ENCODE measurements around the gene C1QTNF5.

Gene C1QTNF5

DNA sequence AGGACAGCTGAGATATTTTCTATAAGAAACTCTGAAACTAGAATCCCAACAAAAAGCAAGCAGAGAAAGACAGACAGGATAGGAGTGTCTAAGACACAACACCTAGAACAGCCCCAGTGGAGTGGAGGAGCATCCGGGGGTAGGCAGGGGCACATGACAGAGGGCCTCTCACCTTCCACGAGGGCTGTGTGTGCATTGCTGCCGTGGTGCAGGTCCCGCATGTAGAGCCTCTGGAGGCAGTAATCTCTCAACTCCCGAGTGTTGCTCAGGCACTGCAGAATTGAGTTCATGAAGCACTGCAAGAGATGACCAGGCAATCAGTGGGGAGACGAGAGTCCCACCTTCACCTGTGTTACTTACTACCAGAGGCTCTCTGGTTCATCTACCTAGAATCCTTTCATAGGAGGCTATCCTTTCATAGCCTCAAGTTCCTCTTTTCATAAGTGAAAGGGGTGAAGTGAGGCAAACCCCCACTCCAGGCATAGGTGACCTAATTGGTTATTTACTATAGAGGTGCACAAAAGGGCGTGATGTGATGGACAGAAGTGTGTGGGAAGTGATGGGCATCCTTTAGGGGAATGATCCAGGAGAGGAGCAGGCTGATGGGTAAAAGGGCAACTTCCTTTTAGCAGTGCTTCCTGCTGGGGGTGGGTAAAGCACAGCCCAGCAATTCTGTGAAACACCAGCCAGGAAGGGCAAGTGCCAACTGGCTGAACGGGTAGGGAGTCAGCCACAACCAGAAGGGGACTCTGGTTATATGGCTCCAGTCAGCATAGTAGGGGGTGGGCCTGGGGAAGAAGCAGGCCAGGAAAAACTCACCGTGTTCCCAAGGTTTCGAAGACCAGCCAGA lies 18.9 kb upstream of the C1QTNF5 start:
- TF ChIP-seq NFIC (IDR thresholded peaks at IDR 0.05) (no peak), EGR1 (IDR thresholded peaks at IDR 0.05) (no peak), TAF1 (IDR thresholded peaks at IDR 0.05; ENCODE audit: low read depth) (no peak), MAX (IDR thresholded peaks at IDR 0.05) (no peak), USF1 (IDR thresholded peaks at IDR 0.05) (no peak), YY1 (IDR thresholded peaks at IDR 0.05; ENCODE audit: low read depth) (no peak), TCF12 (IDR thresholded peaks at IDR 0.05; ENCODE audit: low read depth) (no peak), FOXM1 (IDR thresholded peaks at IDR 0.05; ENCODE audit: borderline replicate concordance, low read depth) (no peak), CREB1 (IDR thresholded peaks at IDR 0.05; ENCODE audit: low read depth) (no peak), RAD21 (IDR thresholded peaks at IDR 0.05; ENCODE audit: low read depth) (no peak), TEAD4 (IDR thresholded peaks at IDR 0.05) (no peak), ZBTB7A (IDR thresholded peaks at IDR 0.05; ENCODE audit: low read depth) (no peak), REST (IDR thresholded peaks at IDR 0.05; ENCODE audit: low read depth) (no peak), EP300 (IDR thresholded peaks at IDR 0.05; ENCODE audit: borderline replicate concordance) (no peak), CEBPB (IDR thresholded peaks at IDR 0.05) (no peak)

- TF ChIP-seq USF1 (IDR thresholded peaks at IDR 0.05) = no peak
- no peak for TF ChIP-seq ZBTB7A (IDR thresholded peaks at IDR 0.05; ENCODE audit: low read depth)
- no peak for TF ChIP-seq TAF1 (IDR thresholded peaks at IDR 0.05; ENCODE audit: low read depth)
- TF ChIP-seq NFIC (IDR thresholded peaks at IDR 0.05) = no peak
- TF ChIP-seq REST (IDR thresholded peaks at IDR 0.05; ENCODE audit: low read depth) = no peak
- TF ChIP-seq TEAD4 (IDR thresholded peaks at IDR 0.05) = no peak
- TF ChIP-seq FOXM1 (IDR thresholded peaks at IDR 0.05; ENCODE audit: borderline replicate concordance, low read depth) = no peak
- no peak for TF ChIP-seq TCF12 (IDR thresholded peaks at IDR 0.05; ENCODE audit: low read depth)
- no peak for TF ChIP-seq EP300 (IDR thresholded peaks at IDR 0.05; ENCODE audit: borderline replicate concordance)
- no peak for TF ChIP-seq RAD21 (IDR thresholded peaks at IDR 0.05; ENCODE audit: low read depth)
- TF ChIP-seq CREB1 (IDR thresholded peaks at IDR 0.05; ENCODE audit: low read depth) = no peak
- TF ChIP-seq YY1 (IDR thresholded peaks at IDR 0.05; ENCODE audit: low read depth) = no peak
- TF ChIP-seq MAX (IDR thresholded peaks at IDR 0.05) = no peak
- TF ChIP-seq CEBPB (IDR thresholded peaks at IDR 0.05) = no peak
- TF ChIP-seq EGR1 (IDR thresholded peaks at IDR 0.05) = no peak
Measured at GRCh38 chr11:119357074-119357473, 16.4 kb upstream of the C1QTNF5 start.

GRCh38 chr11:119356349-119357031 lies 15.8 kb upstream of the C1QTNF5 start:
- TF ChIP-seq ZBTB7A (IDR thresholded peaks at IDR 0.05; ENCODE audit: low read depth) (peak; percentile 94), RAD21 (IDR thresholded peaks at IDR 0.05; ENCODE audit: low read depth) (peak; percentile 86), CREB1 (IDR thresholded peaks at IDR 0.05; ENCODE audit: low read depth) (no peak), CEBPB (IDR thresholded peaks at IDR 0.05) (no peak), TCF12 (IDR thresholded peaks at IDR 0.05; ENCODE audit: low read depth) (no peak), EP300 (IDR thresholded peaks at IDR 0.05; ENCODE audit: borderline replicate concordance) (peak; percentile 17; the same call in 1 of the 2 replicates), NFIC (IDR thresholded peaks at IDR 0.05) (peak; percentile 76), TAF1 (IDR thresholded peaks at IDR 0.05; ENCODE audit: low read depth) (peak; percentile 26; the same call in 1 of the 2 replicates), MAX (IDR thresholded peaks at IDR 0.05) (peak; percentile 1; the same call in 1 of the 2 replicates)

DNA sequence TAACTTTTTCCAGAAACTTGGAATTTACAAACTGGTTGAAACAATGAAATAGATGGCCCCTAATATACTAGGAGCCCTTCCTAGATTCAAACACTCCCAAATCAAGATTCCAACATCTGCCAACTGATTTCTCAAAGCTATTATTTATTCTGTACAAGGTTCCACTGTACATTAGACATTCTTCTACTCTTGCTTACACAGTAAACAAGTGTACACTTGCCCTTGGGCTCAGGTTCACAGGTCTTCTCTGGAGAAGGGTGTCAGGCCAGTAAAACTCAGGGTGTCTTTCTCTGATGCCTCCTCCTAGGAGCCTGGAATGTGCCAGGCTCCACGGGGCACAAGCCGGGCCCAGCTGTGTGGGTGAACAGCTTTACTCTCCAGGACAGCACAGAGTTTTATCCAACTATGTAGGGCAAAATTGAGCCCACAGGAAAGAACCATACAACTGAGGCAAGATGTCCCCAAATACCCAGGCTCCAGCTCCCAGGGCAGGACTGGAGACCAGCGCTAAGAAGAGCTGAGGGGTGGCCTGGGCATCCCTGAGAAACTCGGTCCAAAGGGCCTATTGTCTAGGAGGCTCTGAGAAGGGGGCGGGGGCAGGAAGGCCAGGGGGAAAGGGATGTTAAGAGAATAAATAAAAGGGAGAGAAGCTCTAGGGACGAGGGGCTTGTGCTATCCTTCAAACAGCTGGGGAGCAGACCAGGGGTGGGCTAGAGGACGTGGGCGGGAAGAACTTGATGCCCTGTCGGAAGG lies 14.6 kb upstream of the C1QTNF5 start:
- no peak for TF ChIP-seq YY1 (IDR thresholded peaks at IDR 0.05; ENCODE audit: low read depth)
- no peak for TF ChIP-seq EGR1 (IDR thresholded peaks at IDR 0.05)

Data from Ishikawa (cell line).